Omental fat pad (tissue), 4 donors: ENCODE results near the gene NUDCD3. TPM values are rescaled to one million over a fixed set of nuclear protein-coding genes. Genes with fewer than 3 reads are reported as not detected.

Source experiments
- ATAC-seq: fragments of 150-250 bp; one replicate; pipeline ENCODE4 v1.9.1; 2016; ENCODE audit warnings: mild to moderate bottlenecking, moderate library complexity; ENCODE audit not compliant: low FRiP score
- DNase-seq: peaks from one replicate; pipeline ENCODE4 v3.0.0-alpha.2; 2019; ENCODE audit warnings: low spot score
- total RNA-seq, 4 donors: library from RNA; depleted of rRNA; stranded (reverse); fragments of >200 nt; gene quantifications; one replicate each; pipeline ENCODE4 v1.1.0, GENCODE V29; 2016
- TF ChIP-seq, protein P1 (sequence below), 3 donors: fragments of 450-650 bp; IDR thresholded peaks; one replicate each; pipeline ENCODE4 v1.5.1; 2016 to 2017; ENCODE audit warnings: antibody characterized with exemption in 3 of 3, mild to moderate bottlenecking in 3 of 3, moderate library complexity in 2 of 3

NUDCD3 gene
- total RNA-seq, 4 donors from 2014 or later: 49.3 to 57.2 (median 56.3) TPM

DNA sequence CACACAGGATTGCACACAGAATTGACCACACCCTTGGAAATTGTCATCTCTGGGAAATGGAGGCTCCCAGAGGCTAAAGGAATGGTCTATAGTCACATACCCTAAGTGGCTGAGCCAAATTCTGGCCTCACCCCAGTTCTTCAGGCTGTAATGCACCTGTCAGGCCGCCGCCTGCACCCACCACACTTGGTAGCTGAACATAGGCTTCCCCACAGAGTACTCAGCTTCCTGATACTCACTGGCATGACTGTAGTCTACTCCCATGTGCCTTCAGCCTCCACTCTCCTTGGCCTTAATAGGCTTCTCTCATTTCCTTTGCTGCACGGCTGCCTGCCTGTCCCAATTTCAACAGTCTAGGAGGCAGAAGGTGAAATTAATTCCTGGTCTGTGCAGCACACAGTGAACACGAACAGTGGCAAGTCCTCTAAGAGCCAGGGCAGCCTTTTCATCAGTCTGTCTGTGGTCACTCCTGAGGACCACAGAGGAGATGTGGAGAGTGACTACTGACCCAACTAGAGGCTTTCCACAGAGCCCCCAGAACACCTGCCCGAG is 42.5 kb downstream of the NUDCD3 start:
- TF ChIP-seq, protein P1, sequence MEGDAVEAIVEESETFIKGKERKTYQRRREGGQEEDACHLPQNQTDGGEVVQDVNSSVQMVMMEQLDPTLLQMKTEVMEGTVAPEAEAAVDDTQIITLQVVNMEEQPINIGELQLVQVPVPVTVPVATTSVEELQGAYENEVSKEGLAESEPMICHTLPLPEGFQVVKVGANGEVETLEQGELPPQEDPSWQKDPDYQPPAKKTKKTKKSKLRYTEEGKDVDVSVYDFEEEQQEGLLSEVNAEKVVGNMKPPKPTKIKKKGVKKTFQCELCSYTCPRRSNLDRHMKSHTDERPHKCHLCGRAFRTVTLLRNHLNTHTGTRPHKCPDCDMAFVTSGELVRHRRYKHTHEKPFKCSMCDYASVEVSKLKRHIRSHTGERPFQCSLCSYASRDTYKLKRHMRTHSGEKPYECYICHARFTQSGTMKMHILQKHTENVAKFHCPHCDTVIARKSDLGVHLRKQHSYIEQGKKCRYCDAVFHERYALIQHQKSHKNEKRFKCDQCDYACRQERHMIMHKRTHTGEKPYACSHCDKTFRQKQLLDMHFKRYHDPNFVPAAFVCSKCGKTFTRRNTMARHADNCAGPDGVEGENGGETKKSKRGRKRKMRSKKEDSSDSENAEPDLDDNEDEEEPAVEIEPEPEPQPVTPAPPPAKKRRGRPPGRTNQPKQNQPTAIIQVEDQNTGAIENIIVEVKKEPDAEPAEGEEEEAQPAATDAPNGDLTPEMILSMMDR (IDR thresholded peaks at IDR 0.05): no peak
- no peak for DNase-seq
- no peak for ATAC-seq

DNA sequence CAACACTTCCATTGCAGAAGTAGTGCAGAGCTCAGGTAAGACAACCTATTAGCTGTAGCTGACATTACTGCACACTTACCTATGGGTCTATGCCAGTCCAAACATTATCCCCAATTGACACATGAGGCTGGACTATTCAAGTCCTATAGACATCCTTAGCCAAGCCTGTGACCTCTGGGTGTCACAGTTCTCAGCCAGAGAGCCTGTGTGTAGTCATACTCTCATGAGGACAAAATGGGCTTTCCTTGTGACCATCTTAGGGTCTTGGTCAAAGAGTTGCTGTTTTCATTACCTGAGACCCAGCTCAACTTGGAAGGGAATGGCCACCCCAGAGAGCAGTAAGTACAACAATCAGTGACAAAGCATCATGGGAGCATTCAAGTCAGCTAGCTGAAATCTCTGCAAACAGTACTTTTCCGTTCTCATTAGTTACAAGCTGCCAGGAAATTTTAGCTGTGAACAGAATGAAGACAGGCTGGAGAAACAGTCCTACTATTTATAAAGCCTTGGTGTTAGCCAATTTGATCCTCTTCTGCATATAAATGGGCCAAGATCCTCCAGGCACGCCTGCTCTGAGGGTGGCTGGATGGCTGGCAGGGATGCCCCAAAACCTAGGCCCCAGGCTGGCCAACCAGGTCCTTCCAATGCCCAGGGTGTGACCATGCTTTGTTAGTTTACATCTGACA is 44.3 kb downstream of the NUDCD3 start:
- no peak for ATAC-seq
- TF ChIP-seq, protein P1 (IDR thresholded peaks at IDR 0.05): no peak
- no peak for DNase-seq

DNA sequence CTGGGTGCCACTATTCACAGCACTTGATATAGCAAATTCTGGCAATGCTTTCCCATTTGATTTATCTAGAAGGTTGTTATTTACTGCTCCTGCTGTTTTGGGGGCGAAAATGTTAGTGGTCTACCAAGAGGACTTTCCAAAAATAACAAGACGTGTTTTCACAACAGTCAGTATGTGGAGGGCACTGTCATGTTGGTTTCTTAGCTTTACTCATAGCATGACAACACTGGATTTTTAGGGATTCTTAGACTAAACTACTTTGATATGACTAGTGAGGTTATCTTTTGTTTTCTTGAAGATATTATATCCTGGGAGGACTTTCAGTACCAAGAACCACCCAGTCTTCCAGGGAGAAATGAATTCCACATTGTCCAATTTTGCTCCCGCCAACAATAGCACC is 49.4 kb downstream of the NUDCD3 start:
- no peak for ATAC-seq
- TF ChIP-seq, protein P1 (IDR thresholded peaks at IDR 0.05): no peak
- DNase-seq: no peak

DNA sequence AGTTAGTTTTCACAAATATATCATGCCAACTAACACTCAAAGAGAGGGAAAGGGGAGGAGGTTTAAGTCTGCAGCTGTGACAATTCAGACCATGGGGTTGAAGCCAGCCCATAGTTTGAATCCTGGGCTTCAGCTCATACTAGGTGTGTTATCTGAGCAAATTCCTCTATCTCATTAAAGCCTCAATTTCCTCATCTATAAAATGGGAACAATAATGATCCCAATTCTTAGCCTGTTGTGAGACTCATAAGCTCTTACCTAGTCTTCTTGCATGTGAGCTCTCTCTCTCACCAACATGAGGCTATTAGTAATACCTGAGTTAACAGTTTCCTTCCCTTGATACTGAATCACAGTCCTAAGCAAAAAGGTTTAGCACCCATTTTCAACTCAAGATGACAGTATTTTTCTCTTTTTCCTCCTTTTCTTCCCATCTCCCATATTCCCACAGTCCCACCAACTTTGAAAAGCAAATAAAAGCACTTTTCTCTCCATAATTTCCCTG is 49.8 kb downstream of the NUDCD3 start:
- DNase-seq (no peak), ATAC-seq (no peak)
- TF ChIP-seq, protein P1 (IDR thresholded peaks at IDR 0.05): no peak

DNA sequence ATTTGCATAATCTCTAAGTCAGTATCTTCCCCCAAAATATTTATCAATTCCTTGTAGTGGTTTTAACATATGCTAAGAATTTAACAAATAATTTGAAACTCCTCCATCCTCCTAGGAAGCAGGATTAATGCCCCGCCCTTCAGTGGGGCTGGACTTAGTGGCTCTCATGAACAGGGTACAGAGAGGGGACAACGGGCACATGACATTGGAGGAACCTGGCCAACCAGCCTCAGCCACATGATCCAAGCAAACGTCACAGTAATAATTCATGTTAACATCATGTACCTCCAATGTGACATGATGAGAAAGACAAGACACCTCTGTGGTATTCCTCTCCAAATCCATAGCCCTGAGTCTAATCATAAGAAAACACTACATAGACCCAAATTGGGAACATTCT is 50.5 kb downstream of the NUDCD3 start:
- TF ChIP-seq, protein P1 (IDR thresholded peaks at IDR 0.05): no peak
- ATAC-seq (no peak), DNase-seq (no peak)

DNA sequence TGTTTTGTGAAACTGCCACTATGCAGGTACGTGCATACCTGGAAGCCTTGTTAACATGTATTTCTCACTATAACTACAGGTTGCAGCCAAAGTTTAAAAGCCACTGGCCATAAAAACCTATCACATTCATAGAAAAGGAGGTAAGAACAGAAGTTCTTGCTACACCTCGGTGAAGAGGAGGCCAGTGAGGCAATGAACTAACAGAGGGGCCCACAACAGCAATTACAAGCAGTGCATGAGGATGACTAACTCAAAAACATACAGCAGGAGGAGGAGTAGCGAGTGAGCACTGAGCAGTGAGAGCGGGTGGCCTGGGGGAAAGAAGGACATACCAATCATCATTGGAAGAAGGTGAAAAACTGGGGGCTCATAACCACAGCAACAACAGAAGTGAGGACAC is 51.6 kb downstream of the NUDCD3 start:
- TF ChIP-seq, protein P1 (IDR thresholded peaks at IDR 0.05): no peak
- ATAC-seq (no peak), DNase-seq (no peak)

DNA sequence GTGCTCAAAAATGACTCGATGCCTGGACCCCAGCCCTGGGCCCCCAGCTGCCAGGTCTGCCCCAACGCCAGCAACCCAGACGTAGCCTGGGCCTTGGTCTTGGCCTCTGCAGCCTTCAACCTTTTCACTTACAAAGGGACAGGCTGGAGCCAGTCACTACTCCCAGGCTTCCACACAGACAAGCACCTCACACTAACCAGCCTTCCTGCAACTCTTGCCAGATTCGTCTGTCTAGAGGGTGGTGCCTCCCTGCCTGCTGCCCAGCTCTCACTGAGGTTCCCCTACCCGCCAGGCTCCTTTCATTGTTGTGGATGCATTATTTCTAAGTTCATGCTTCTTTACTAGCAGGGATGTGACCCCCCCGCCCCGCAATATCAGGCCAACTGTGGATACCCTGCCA is 56.3 kb downstream of the NUDCD3 start:
- no peak for ATAC-seq
- no peak for DNase-seq
- TF ChIP-seq, protein P1 (IDR thresholded peaks at IDR 0.05): no peak
